ENCODE results near the gene PTPRT. TPM values are rescaled to one million over a fixed set of nuclear protein-coding genes. Genes with fewer than 3 reads are reported as not detected.

Gene PTPRT
- total RNA-seq, 1 experiment from 2014 or later = 0.13 TPM

GRCh38 chr20:42701948-42702347 is 487.8 kb downstream of the PTPRT start:
- Histone ChIP-seq H3T11ph (ENCODE audit: low read length) (no peak overlapping the region), H4K20me1 (ENCODE audit: control insufficient read depth, insufficient read depth, insufficient read length) (no peaks in the 10 kb centered on the region), H3K4ac (ENCODE audit: low read depth, low read length) (no peak overlapping the region), H2AK5ac (ENCODE audit: insufficient read length, low read length) (no peak overlapping the region), H4K8ac (replicated peaks; ENCODE audit: insufficient read length, low read depth, low read length) (no peak overlapping the region), H3K23ac (ENCODE audit: insufficient read length, low read depth, low read length) (no peak overlapping the region), H3K14ac (ENCODE audit: insufficient read depth, low read length) (no peak overlapping the region), H3K56ac (ENCODE audit: insufficient read length, low read depth, low read length) (no peak overlapping the region), H2BK12ac (ENCODE audit: insufficient read length, low read depth, low read length) (no peak overlapping the region), H2BK15ac (ENCODE audit: low read depth, low read length) (no peak overlapping the region), H3K79me1 (ENCODE audit: insufficient read depth, low read depth, low read length, poor library complexity, severe bottlenecking) (no peaks in the 10 kb centered on the region), H3K27ac (ENCODE audit: insufficient read length, low read depth, low read length) (no peak overlapping the region), H4K5ac (ENCODE audit: insufficient read length, low read depth, low read length) (no peak overlapping the region), H3K9ac (ENCODE audit: extremely low read depth, insufficient read length, low read length) (no peak overlapping the region), H2BK20ac (ENCODE audit: low read depth, low read length, poor library complexity, severe bottlenecking) (no peak overlapping the region), H3K79me2 (ENCODE audit: insufficient read depth, low read length) (no peaks in the 10 kb centered on the region), H3K4me2 (ENCODE audit: insufficient read depth, insufficient read length, low read length) (no peak overlapping the region), H3K9me3 (ENCODE audit: control insufficient read depth, low read depth, low read length) (peaks cover 4% of the 10 kb centered on the region), H2BK120ac (ENCODE audit: low read depth, low read length, poor library complexity, severe bottlenecking) (no peak overlapping the region), H3K23me2 (ENCODE audit: insufficient read length, low read depth, low read length, poor library complexity, severe bottlenecking) (no peaks in the 10 kb centered on the region), H2BK5ac (ENCODE audit: insufficient read length, low read length) (no peak overlapping the region), H3K4me1 (ENCODE audit: insufficient read depth, low read length) (no peaks in the 10 kb centered on the region), H4K91ac (ENCODE audit: insufficient read length, low read depth, low read length) (no peak overlapping the region), H3K27me3 (ENCODE audit: insufficient read depth, low read length) (no peaks in the 10 kb centered on the region), H3K18ac (ENCODE audit: insufficient read length, low read depth, low read length) (no peak overlapping the region), H2AFZ (ENCODE audit: low read length) (no peak overlapping the region)
- Mint-ChIP-seq H3K27me3 (ENCODE audit: low read depth) (peaks cover 3% of the 10 kb centered on the region), H3K9me3 (peaks cover 14 to 15% of the 10 kb centered on the region in 2 experiments; a peak in 4 of 5 replicates), H3K36me3 (ENCODE audit: insufficient read depth in 1 of 3, low read depth in 3 of 3) (peaks cover 0 to 4% (median 0%) of the 10 kb centered on the region in 3 experiments; a peak in 4 of 7 replicates), H3K4me1 (no peaks in the 10 kb centered on the region), H3K4me3 (no peak overlapping the region), H3K27ac (no peak overlapping the region)
- no CpG with 5 or more reads among the region's 4 CpGs for WGBS (ENCODE audit: extremely low coverage, insufficient read length, low lambda C conversion rate)
- DNase-seq = no peak
- TF ChIP-seq CTCF (conservative IDR thresholded peaks at IDR 0.05) = no peak
